Measurements from ENCODE around the gene POTEI. TPM values are rescaled to one million over a fixed set of nuclear protein-coding genes. Genes with fewer than 3 reads are reported as not detected.
"Not testable (repeated sequence)": the region's sequence is repeated elsewhere in the genome, so short reads cannot be mapped to it uniquely, and the experiment has no call there.

Gene POTEI
- total RNA-seq: not detected

DNA sequence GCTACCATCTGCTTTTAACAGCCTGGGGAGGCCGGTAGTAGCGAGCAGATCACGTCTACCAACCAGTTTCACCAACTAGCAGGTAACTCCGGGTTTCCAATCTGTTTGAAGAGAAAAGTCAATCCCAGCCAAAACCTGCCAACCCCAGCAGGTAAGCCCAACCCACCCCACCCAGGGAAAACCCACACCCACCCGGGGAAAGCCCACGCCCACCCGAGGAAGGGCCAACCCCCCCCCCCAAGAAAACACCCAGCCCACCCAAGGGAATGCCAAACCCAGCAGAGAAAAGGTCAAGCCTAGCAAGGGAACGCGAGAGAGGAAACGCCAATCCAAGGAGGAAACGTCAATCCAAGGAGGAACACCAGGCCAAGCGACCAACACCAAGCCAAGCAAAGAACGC is at the start of gene POTEI:
POTEI (minus strand) TSS at position 101 of the 400 bp plus-strand sequence; CDS start at position 8, 93 bp downstream.
- H3K36me3 ChIP-seq; H3K27me3 ChIP-seq; DNase-seq (ENCODE audit: extremely low spot score); intact Hi-C loops (cut with DNase I); H3K4me3 ChIP-seq; H3K4me1 ChIP-seq; H3K27ac ChIP-seq (replicated peaks in 1 of 4); H3K9me3 ChIP-seq: not testable (repeated sequence)
- no CpG with 5 or more reads among the region's 13 CpGs for WGBS

GRCh38 chr2:130556441-130556840 is 47.3 kb upstream of the POTEI start:
- H3K27me3 ChIP-seq; DNase-seq (ENCODE audit: extremely low spot score); H3K4me3 ChIP-seq; H3K9me3 ChIP-seq; H3K36me3 ChIP-seq; H3K4me1 ChIP-seq; intact Hi-C loops (cut with DNase I); H3K27ac ChIP-seq (replicated peaks in 1 of 4): not testable (repeated sequence)
- WGBS: no CpG with 5 or more reads among the region's 8 CpGs

DNA sequence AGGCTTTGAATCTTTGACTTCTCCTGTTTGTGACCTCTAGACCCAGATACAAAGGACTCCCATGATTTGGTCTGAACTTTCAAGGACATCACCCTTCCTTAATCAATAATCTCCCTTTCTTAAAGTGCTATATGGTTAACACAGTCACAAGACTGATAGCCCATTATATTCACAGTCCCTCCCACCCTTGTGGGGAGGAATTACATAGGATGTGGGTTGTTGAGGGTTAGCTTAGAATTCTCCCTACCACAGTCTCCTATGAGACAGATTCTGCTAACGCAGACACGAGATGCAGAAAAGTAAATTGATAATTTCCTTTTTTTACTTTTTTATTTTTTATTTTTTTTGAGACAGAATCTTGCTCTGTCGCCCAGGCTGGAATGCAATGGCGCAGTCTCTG is 45.0 kb upstream of the POTEI start:
- H3K4me3 ChIP-seq; H3K27me3 ChIP-seq; H3K27ac ChIP-seq (replicated peaks in 1 of 4); DNase-seq (ENCODE audit: extremely low spot score); H3K36me3 ChIP-seq; intact Hi-C loops (cut with DNase I); H3K4me1 ChIP-seq; H3K9me3 ChIP-seq: not testable (repeated sequence)
- WGBS: no CpG with 5 or more reads among the region's 4 CpGs

DNA sequence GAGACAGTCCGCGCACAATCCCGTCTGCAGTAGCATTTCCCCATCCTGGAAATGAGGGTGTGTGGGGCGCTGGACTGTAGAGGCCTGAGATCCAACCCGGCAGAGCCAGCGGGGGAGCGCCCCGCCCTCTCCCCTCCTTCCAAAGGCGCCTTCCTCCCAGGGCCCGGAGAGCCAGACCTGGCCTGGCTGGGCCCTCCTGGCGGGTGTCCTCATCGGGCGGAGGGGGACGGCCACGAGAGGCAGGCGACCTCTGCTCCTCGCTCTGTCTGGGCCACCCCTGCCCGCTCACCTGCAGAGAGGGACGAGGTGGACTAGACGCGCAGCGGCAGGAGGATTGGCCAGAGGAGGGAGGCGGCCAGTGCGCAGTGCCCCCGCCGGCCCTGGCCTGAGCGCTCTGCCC is 40.3 kb upstream of the POTEI start:
- H3K27ac ChIP-seq (replicated peaks in 1 of 4); H3K4me1 ChIP-seq; H3K4me3 ChIP-seq; H3K9me3 ChIP-seq; DNase-seq (ENCODE audit: extremely low spot score); H3K27me3 ChIP-seq; intact Hi-C loops (cut with DNase I); H3K36me3 ChIP-seq: not testable (repeated sequence)
- WGBS: no CpG with 5 or more reads among the region's 27 CpGs

- intact Hi-C loops (cut with DNase I); H3K4me1 ChIP-seq; H3K27ac ChIP-seq (replicated peaks in 1 of 4); H3K36me3 ChIP-seq; H3K4me3 ChIP-seq; H3K9me3 ChIP-seq; DNase-seq (ENCODE audit: extremely low spot score); H3K27me3 ChIP-seq: not testable (repeated sequence)
- WGBS: no CpG with 5 or more reads among the region's 3 CpGs
Observed at GRCh38 chr2:130548418-130548817, 39.3 kb upstream of the POTEI start.

DNA sequence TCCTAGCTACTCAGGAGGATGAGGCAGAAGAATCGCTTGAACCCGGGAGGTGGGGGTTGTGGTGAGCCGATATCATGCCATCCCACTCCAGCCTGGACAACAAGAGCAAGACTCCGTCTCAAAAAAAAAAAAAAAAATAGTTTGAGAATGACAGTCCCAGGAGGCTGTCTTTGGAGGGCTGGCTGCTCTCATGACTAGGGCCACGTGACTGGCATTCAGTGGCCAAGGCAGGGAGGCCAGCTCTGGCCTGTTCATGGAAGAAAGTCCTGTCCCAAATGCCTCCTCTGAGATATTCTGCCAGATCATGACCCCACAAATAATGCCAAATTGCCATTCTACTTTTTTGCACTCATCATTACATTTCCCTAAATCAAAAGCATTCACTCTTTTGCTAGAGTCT is 35.9 kb upstream of the POTEI start:
- DNase-seq (ENCODE audit: extremely low spot score); H3K4me3 ChIP-seq: not testable (repeated sequence)
- no CpG with 5 or more reads among the region's 5 CpGs for WGBS

DNA sequence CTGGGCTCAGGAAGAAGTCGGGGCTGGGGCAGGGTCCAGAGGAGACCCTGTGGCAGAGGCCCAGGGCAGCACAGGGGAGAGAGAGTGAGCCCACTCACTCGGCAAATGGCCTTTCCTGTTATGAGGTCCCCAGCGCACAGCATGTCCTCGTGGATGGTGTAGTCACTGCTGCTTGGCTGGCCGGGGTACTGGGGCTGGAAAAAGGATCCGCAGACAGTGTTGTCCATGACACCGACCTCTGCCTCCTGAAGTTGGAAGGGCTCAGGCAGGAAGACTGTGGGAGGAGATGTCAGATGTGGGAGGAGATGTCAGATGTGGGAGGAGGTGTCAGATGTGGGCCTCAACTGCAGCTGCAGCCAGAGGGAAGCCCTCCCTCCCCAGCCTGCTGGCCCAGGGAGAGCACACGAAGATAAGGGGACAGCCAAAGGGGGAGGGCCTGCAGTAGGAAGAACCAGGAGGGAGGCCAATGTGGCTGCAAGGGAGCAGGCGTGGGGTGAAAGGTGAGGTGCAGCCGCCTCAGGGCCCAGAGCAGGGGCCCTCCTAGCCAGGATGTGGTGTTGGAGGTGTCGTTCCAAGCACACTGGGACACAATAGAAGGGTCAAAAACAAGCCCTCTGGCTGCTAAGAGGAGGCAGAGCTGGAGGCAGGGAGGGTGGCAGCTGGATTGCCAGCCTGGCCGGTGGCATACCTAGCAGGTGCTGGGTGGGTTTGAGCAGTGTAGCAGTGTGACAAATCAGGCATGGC is 34.8 kb upstream of the POTEI start:
- no CpG with 5 or more reads among the region's 12 CpGs for WGBS
- intact Hi-C loops (cut with DNase I); H3K27me3 ChIP-seq; H3K36me3 ChIP-seq; H3K4me1 ChIP-seq; H3K4me3 ChIP-seq; H3K27ac ChIP-seq (replicated peaks in 1 of 4); H3K9me3 ChIP-seq; DNase-seq (ENCODE audit: extremely low spot score): not testable (repeated sequence)

More for the DNA sequence above, 35.9 kb upstream of the POTEI start:
- H3K36me3 ChIP-seq; H3K27me3 ChIP-seq; H3K4me1 ChIP-seq; intact Hi-C loops (cut with DNase I); H3K27ac ChIP-seq (replicated peaks in 1 of 4); H3K9me3 ChIP-seq: not testable (repeated sequence)

- H3K4me3 ChIP-seq; H3K36me3 ChIP-seq; H3K27ac ChIP-seq (replicated peaks in 1 of 4); intact Hi-C loops (cut with DNase I); H3K4me1 ChIP-seq; DNase-seq (ENCODE audit: extremely low spot score); H3K9me3 ChIP-seq; H3K27me3 ChIP-seq: not testable (repeated sequence)
- WGBS: no CpG with 5 or more reads among the region's 4 CpGs
Observed at GRCh38 chr2:130542789-130543188, 33.7 kb upstream of the POTEI start.

GRCh38 chr2:130538271-130538670 is 29.1 kb upstream of the POTEI start:
- H3K4me1 ChIP-seq; intact Hi-C loops (cut with DNase I); DNase-seq (ENCODE audit: extremely low spot score); H3K36me3 ChIP-seq; H3K9me3 ChIP-seq; H3K27me3 ChIP-seq; H3K4me3 ChIP-seq; H3K27ac ChIP-seq (replicated peaks in 1 of 4): not testable (repeated sequence)
- WGBS: no CpG with 5 or more reads among the region's 9 CpGs

- intact Hi-C loops (cut with DNase I); H3K27ac ChIP-seq (replicated peaks in 1 of 4); DNase-seq (ENCODE audit: extremely low spot score); H3K4me3 ChIP-seq; H3K27me3 ChIP-seq; H3K9me3 ChIP-seq; H3K4me1 ChIP-seq; H3K36me3 ChIP-seq: not testable (repeated sequence)
- WGBS: no CpG with 5 or more reads among the region's 7 CpGs
Observed at GRCh38 chr2:130536654-130537053, 27.5 kb upstream of the POTEI start.

GRCh38 chr2:130531672-130532071 is 22.5 kb upstream of the POTEI start:
- H3K4me3 ChIP-seq; intact Hi-C loops (cut with DNase I): not testable (repeated sequence)
- WGBS: no CpG with 5 or more reads among the region's 9 CpGs

GRCh38 chr2:130531225-130531624 is 22.1 kb upstream of the POTEI start:
- no CpG with 5 or more reads among the region's 5 CpGs for WGBS
- intact Hi-C loops (cut with DNase I): not testable (repeated sequence)

More at GRCh38 chr2:130531672-130532071, 22.5 kb upstream of the POTEI start:
- not testable (repeated sequence) for H3K27me3 ChIP-seq; DNase-seq (ENCODE audit: extremely low spot score); H3K36me3 ChIP-seq; H3K9me3 ChIP-seq; H3K4me1 ChIP-seq; H3K27ac ChIP-seq (replicated peaks in 1 of 4)

GRCh38 chr2:130530212-130530611 is 21.1 kb upstream of the POTEI start:
- H3K4me3 ChIP-seq; H3K36me3 ChIP-seq; H3K27ac ChIP-seq (replicated peaks in 1 of 4); H3K9me3 ChIP-seq; H3K27me3 ChIP-seq; H3K4me1 ChIP-seq; DNase-seq (ENCODE audit: extremely low spot score); intact Hi-C loops (cut with DNase I): not testable (repeated sequence)
- WGBS: no CpG with 5 or more reads among the region's 4 CpGs

More at GRCh38 chr2:130531225-130531624, 22.1 kb upstream of the POTEI start:
- DNase-seq (ENCODE audit: extremely low spot score); H3K9me3 ChIP-seq; H3K27ac ChIP-seq (replicated peaks in 1 of 4); H3K4me1 ChIP-seq; H3K4me3 ChIP-seq; H3K27me3 ChIP-seq; H3K36me3 ChIP-seq: not testable (repeated sequence)
